H1 (cell line): ENCODE measurements around the gene KDSR. TPM values are rescaled to one million over a fixed set of nuclear protein-coding genes. Genes with fewer than 3 reads are reported as not detected.

Experiments
- BACH1 ChIP-seq: IDR thresholded peaks from 2 replicates; pipeline ENCODE4 v1.6.1; 2012; ENCODE audit warnings: low read length, improper control_type of control experiment
- CHD2 ChIP-seq: IDR thresholded peaks from 2 replicates; pipeline ENCODE4 v1.6.1; 2012; ENCODE audit warnings: low read length, improper control_type of control experiment
- JUN ChIP-seq: IDR thresholded peaks from 2 replicates; pipeline ENCODE4 v1.6.1; 2011; ENCODE audit warnings: low read depth, mild to moderate bottlenecking, improper control_type of control experiment, low read length
- SIRT6 ChIP-seq: IDR thresholded peaks from one replicate; pipeline ENCODE4 v1.7.1; 2012; ENCODE audit warnings: low read length, inconsistent platforms
- TBP ChIP-seq: IDR thresholded peaks from 2 replicates; pipeline ENCODE4 v1.6.1; 2011; ENCODE audit warnings: low read depth, low read length, improper control_type of control experiment
- TEAD4 ChIP-seq: IDR thresholded peaks from 2 replicates; pipeline ENCODE4 v1.6.1; 2012; ENCODE audit warnings: low read depth, low read length, inconsistent platforms, mixed read lengths
- polyA plus RNA-seq, 7 experiments: library from polyadenylated mRNA; depleted of rRNA in 3 of 7; stranded (reverse) in 5 of 7; unstranded in 2 of 7; fragments of >200 nt in 5 of 7; fragments of 200-250 nt in 2 of 7; gene quantifications; 1 replicate in 5 of 7; 2 replicates in 1 of 7; 4 replicates in 1 of 7; pipeline versions ENCODE4 v1.2.1 to v1.2.3, GENCODE V29; 2011 to 2013; ENCODE audit warnings: missing spikeins in 2 of 7, mixed read lengths in 2 of 7
- total RNA-seq: library from RNA; stranded (reverse); fragmentation: NEBNext Ultra II Directional; extraction: Animal tissue kit (Norgen Biotek cat#: 25700); gene quantifications from 2 replicates; pipeline ENCODE4 v1.2.1, GENCODE V29; 2021
- TF ChIP-seq, protein P1 (sequence below): fragments of 300-600 bp; sonication (generic); IDR thresholded peaks from 2 replicates; pipeline ENCODE4 v1.7.1; 2012; ENCODE audit warnings: low read length, moderate library complexity, mild to moderate bottlenecking, inconsistent platforms; ENCODE audit not compliant: insufficient replicate concordance

Gene KDSR
- total and polyA plus RNA-seq, 2 of the 8 experiments (the other 6 are each of a cell fraction or from before 2014, with no cell fraction given): 12.4 to 50.5 TPM

DNA sequence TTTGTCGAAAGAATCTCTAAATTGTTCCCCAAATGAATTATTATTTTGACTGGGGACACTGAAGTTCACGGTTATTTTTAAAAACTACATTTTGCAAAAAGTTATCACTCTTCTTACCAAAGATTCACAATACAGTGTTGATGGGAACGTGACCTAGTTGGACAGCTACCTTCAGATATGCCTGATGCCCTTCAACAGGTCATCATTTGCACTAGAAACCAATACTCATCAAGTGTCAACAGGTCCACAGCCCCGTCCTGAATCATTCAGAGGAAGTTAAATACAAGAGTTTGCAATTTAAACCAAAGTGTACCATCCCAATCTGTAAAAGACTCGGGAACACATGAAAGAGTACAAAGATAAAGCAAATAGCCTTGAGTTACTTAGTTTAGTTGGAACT, 75.7 kb downstream of the KDSR start (continued):
- TF ChIP-seq, protein P1, sequence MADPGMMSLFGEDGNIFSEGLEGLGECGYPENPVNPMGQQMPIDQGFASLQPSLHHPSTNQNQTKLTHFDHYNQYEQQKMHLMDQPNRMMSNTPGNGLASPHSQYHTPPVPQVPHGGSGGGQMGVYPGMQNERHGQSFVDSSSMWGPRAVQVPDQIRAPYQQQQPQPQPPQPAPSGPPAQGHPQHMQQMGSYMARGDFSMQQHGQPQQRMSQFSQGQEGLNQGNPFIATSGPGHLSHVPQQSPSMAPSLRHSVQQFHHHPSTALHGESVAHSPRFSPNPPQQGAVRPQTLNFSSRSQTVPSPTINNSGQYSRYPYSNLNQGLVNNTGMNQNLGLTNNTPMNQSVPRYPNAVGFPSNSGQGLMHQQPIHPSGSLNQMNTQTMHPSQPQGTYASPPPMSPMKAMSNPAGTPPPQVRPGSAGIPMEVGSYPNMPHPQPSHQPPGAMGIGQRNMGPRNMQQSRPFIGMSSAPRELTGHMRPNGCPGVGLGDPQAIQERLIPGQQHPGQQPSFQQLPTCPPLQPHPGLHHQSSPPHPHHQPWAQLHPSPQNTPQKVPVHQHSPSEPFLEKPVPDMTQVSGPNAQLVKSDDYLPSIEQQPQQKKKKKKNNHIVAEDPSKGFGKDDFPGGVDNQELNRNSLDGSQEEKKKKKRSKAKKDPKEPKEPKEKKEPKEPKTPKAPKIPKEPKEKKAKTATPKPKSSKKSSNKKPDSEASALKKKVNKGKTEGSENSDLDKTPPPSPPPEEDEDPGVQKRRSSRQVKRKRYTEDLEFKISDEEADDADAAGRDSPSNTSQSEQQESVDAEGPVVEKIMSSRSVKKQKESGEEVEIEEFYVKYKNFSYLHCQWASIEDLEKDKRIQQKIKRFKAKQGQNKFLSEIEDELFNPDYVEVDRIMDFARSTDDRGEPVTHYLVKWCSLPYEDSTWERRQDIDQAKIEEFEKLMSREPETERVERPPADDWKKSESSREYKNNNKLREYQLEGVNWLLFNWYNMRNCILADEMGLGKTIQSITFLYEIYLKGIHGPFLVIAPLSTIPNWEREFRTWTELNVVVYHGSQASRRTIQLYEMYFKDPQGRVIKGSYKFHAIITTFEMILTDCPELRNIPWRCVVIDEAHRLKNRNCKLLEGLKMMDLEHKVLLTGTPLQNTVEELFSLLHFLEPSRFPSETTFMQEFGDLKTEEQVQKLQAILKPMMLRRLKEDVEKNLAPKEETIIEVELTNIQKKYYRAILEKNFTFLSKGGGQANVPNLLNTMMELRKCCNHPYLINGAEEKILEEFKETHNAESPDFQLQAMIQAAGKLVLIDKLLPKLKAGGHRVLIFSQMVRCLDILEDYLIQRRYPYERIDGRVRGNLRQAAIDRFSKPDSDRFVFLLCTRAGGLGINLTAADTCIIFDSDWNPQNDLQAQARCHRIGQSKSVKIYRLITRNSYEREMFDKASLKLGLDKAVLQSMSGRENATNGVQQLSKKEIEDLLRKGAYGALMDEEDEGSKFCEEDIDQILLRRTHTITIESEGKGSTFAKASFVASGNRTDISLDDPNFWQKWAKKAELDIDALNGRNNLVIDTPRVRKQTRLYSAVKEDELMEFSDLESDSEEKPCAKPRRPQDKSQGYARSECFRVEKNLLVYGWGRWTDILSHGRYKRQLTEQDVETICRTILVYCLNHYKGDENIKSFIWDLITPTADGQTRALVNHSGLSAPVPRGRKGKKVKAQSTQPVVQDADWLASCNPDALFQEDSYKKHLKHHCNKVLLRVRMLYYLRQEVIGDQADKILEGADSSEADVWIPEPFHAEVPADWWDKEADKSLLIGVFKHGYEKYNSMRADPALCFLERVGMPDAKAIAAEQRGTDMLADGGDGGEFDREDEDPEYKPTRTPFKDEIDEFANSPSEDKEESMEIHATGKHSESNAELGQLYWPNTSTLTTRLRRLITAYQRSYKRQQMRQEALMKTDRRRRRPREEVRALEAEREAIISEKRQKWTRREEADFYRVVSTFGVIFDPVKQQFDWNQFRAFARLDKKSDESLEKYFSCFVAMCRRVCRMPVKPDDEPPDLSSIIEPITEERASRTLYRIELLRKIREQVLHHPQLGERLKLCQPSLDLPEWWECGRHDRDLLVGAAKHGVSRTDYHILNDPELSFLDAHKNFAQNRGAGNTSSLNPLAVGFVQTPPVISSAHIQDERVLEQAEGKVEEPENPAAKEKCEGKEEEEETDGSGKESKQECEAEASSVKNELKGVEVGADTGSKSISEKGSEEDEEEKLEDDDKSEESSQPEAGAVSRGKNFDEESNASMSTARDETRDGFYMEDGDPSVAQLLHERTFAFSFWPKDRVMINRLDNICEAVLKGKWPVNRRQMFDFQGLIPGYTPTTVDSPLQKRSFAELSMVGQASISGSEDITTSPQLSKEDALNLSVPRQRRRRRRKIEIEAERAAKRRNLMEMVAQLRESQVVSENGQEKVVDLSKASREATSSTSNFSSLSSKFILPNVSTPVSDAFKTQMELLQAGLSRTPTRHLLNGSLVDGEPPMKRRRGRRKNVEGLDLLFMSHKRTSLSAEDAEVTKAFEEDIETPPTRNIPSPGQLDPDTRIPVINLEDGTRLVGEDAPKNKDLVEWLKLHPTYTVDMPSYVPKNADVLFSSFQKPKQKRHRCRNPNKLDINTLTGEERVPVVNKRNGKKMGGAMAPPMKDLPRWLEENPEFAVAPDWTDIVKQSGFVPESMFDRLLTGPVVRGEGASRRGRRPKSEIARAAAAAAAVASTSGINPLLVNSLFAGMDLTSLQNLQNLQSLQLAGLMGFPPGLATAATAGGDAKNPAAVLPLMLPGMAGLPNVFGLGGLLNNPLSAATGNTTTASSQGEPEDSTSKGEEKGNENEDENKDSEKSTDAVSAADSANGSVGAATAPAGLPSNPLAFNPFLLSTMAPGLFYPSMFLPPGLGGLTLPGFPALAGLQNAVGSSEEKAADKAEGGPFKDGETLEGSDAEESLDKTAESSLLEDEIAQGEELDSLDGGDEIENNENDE: no peak
- TF ChIP-seq BACH1: no peak
- TF ChIP-seq TBP: no peak
- no peak for TF ChIP-seq JUN
- no peak for TF ChIP-seq SIRT6
- TF ChIP-seq CHD2: no peak
- no peak for TF ChIP-seq TEAD4
